GM12865 (cell line): ENCODE results near the gene CTNND2.
"Not testable (repeated sequence)": the region's sequence is repeated elsewhere in the genome, so short reads cannot be mapped to it uniquely, and the experiment has no call there.

ENCODE experiments used
- DNase-seq: peaks from one replicate; pipeline ENCODE4 v3.0.0; 2010; ENCODE audit warnings: low read depth
- H3K4me3 ChIP-seq: 2 replicates; pipeline ENCODE4 v1.5.1; 2011; ENCODE audit warnings: mild to moderate bottlenecking, low read depth, low read length, control low read depth
- CTCF ChIP-seq: IDR thresholded peaks from 2 replicates; pipeline ENCODE4 v1.5.1; 2011; ENCODE audit warnings: low read length, control low read depth, low read depth, inconsistent platforms; ENCODE audit not compliant: insufficient read depth; ENCODE audit errors: missing control alignments

Gene CTNND2

GRCh38 chr5:11013793-11014192 lies 890.5 kb downstream of the CTNND2 start:
- H3K4me3 ChIP-seq: no peak overlapping the region

GRCh38 chr5:11012295-11012694 lies 892.0 kb downstream of the CTNND2 start:
- no peak for DNase-seq
- H3K4me3 ChIP-seq: no peak overlapping the region
- no peak for TF ChIP-seq CTCF

More at GRCh38 chr5:11013793-11014192, 890.5 kb downstream of the CTNND2 start:
- no peak for DNase-seq
- TF ChIP-seq CTCF: no peak

DNA sequence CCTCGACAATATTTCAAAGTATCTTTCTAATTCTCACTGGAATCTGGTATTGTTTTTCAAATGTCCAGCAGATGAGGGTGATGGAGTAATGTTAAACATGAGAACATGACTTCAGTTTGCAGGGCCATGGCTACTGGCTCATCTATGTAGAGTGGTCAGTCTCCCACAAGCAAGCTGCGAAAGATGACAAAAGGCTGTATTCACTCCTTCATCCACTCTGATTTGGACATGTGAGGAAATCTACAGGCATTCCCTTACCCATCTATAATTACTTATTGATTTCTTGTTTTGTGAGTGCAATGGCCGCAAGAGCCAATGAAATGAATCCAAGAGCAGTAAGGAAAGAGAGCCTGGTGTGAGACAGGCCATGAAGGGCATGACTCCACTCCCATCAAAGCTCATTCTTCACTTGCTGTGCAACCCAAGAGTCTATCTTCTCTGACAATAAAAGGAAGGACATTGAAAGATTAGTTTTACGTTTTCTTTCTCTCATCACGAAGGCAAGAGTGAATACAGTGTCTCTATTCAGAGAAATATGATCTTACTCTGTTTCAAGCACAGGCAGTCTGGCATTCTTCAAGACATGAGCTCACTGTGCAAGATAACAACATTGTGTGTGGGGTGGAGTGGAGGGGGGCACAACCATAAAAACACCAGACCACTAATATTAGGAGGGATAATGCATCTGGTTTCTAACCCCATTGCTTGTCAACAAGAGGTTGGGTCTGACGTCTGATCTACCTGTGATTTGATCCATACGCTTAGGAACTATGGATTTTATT lies 893.6 kb downstream of the CTNND2 start:
- no peak overlapping the region for H3K4me3 ChIP-seq
- TF ChIP-seq CTCF: no peak
- no peak for DNase-seq

DNA sequence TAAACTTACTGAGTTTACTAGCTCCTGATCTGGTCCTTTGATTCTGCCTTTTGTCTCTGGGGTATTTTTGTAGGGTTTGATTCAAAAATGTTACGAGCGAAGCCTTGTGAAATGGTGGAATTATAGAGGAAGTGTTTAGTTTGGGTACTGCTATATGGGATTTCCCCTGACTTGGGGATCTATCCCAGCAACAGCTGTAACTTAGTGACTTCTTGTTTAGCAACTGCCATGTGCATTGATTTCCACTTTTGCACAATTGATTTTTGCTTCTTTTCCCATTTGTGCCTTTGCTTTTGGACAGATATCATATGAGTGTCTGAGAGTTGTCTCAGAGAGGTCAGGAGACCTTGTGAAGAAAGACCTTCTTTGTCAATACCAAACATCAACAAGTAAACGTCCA lies 894.7 kb downstream of the CTNND2 start:
- no peak overlapping the region for H3K4me3 ChIP-seq
- DNase-seq: no peak

GRCh38 chr5:11007269-11007870 lies 896.9 kb downstream of the CTNND2 start:
- no peak for TF ChIP-seq CTCF
- no peak for DNase-seq
- H3K4me3 ChIP-seq: no peak overlapping the region

More for the DNA sequence above, 894.7 kb downstream of the CTNND2 start:
- TF ChIP-seq CTCF: no peak

DNA sequence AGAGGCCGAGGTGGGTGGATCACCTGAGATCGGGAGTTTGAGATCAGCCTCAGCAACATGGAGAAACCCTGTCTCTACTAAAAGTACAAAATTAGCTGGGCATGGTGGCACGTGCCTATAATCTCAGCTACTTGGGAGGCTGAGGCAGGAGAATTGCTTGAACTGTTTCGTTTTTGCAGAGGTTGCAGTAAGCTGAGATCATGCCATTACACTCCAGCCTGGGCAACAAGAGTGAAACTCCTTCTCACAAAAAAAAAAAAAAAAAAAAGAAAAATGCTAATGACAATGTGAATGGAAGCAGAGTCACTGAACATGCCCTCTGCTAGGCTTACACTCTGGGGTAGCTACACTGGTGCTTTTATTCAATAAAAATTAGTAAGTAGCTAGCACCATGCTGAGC lies 899.7 kb downstream of the CTNND2 start:
- not testable (repeated sequence) for H3K4me3 ChIP-seq, DNase-seq

GRCh38 chr5:11000515-11001353 lies 903.5 kb downstream of the CTNND2 start:
- no peak for TF ChIP-seq CTCF
- DNase-seq: no peak
- H3K4me3 ChIP-seq: no peak overlapping the region
